PC-3 (cell line): ENCODE measurements around the gene LIPC. TPM values are rescaled to one million over a fixed set of nuclear protein-coding genes. Genes with fewer than 3 reads are reported as not detected.

ENCODE experiments used
- ATAC-seq: fragments of 200-7000 bp; cut with Tn5 transposase; 2 replicates; pipeline ENCODE4 v1.9.1; 2020; ENCODE audit warnings: mild to moderate bottlenecking, moderate library complexity
- BruUV-seq: library from RNA; stranded (reverse); fragments of 400-500 nt; replicated peaks from 2 replicates; lab custom pipeline; 2021; lab: Mats Ljungman, UMichigan
- CTCF ChIA-PET: fragments of 300-600 bp; sonication (Branson Sonifier 250); formaldehyde crosslinking; loops from one replicate; lab custom pipeline; 2022; ENCODE audit warnings: antibody characterized with exemption; lab: Charles Lee
- POLR2A ChIA-PET: fragments of 300-600 bp; sonication (Branson Sonifier 250); formaldehyde crosslinking; loops from one replicate; lab custom pipeline; 2022; ENCODE audit warnings: antibody characterized with exemption; ENCODE audit not compliant: unreplicated experiment; lab: Charles Lee
- DNase-seq: peaks from one replicate; pipeline ENCODE4 v3.0.0-alpha.2; 2015
- H2AFZ ChIP-seq: fragments of 300-600 bp; sonication (generic); 2 replicates; pipeline ENCODE4 v1.6.0; 2016; ENCODE audit warnings: antibody characterized with exemption, low read length
- H3F3A ChIP-seq: fragments of 300-600 bp; sonication (generic); one replicate; pipeline ENCODE4 v1.6.0; 2017; ENCODE audit warnings: antibody characterized with exemption, low read length, control low read depth, mild to moderate bottlenecking; ENCODE audit not compliant: unreplicated experiment
- H3K27ac ChIP-seq: fragments of 300-600 bp; sonication (generic); 2 replicates; pipeline ENCODE4 v1.5.1; 2016; ENCODE audit warnings: mild to moderate bottlenecking, low read length
- H3K27me3 ChIP-seq: fragments of 300-600 bp; sonication (generic); 2 replicates; pipeline ENCODE4 v1.6.1; 2016; ENCODE audit warnings: low read length, mixed read lengths
- H3K36me3 ChIP-seq: fragments of 300-600 bp; sonication (generic); 2 replicates; pipeline ENCODE4 v1.6.1; 2016; ENCODE audit warnings: low read depth, mixed run types, low read length, mixed read lengths
- H3K4me1 ChIP-seq: fragments of 300-600 bp; sonication (generic); 2 replicates; pipeline ENCODE4 v1.5.1; 2016; ENCODE audit warnings: low read length; ENCODE audit not compliant: insufficient read depth
- H3K4me2 ChIP-seq: fragments of 300-600 bp; sonication (generic); 2 replicates; pipeline ENCODE4 v1.6.0; 2016; ENCODE audit warnings: low read length
- H3K4me3 ChIP-seq: fragments of 300-600 bp; sonication (generic); 2 replicates; pipeline ENCODE4 v1.5.1; 2016; ENCODE audit warnings: mild to moderate bottlenecking, low read length, mixed read lengths
- H3K79me2 ChIP-seq: fragments of 300-600 bp; sonication (generic); 2 replicates; pipeline ENCODE4 v1.6.1; 2017; ENCODE audit warnings: low read length, mixed read lengths
- H3K9ac ChIP-seq: fragments of 300-600 bp; sonication (generic); 2 replicates; pipeline ENCODE4 v1.6.0; 2016; ENCODE audit warnings: mild to moderate bottlenecking, low read length
- H3K9me2 ChIP-seq: fragments of 300-600 bp; sonication (generic); replicated peaks from 2 replicates; pipeline ENCODE4 v1.6.1; 2016; ENCODE audit warnings: mixed run types, low read length, mixed read lengths
- H3K9me3 ChIP-seq: fragments of 300-600 bp; sonication (generic); 2 replicates; pipeline ENCODE4 v1.6.1; 2016; ENCODE audit warnings: low read length, mixed read lengths
- H4K20me1 ChIP-seq: fragments of 300-600 bp; sonication (generic); 2 replicates; pipeline ENCODE4 v1.6.1; 2016; ENCODE audit warnings: low read length, mixed read lengths
- EZH2 ChIP-seq: fragments of 300-600 bp; sonication (generic); IDR thresholded peaks from one replicate; pipeline ENCODE4 v1.6.1; 2017; ENCODE audit warnings: antibody characterized with exemption, mild to moderate bottlenecking, low read length; ENCODE audit not compliant: unreplicated experiment
- EZH2phosphoT487 ChIP-seq: fragments of 300-600 bp; sonication (generic); IDR thresholded peaks from 2 replicates; pipeline ENCODE4 v1.6.1; 2018; ENCODE audit warnings: mild to moderate bottlenecking, antibody characterized with exemption, low read length, borderline replicate concordance
- intact Hi-C: fragments of 100-400 bp; cut with micrococcal nuclease; formaldehyde crosslinking; loops from 2 replicates; pipeline ENCODE4 v1.9.0; 2023
- total RNA-seq: library from RNA; depleted of rRNA; stranded (reverse); fragments of >200 nt; gene quantifications from 2 replicates; pipeline ENCODE4 v1.2.3, GENCODE V29; 2014
- TF ChIP-seq, protein P1 (sequence below): fragments of 300-600 bp; sonication (generic); conservative IDR thresholded peaks from 2 replicates; pipeline ENCODE4 v1.5.1; 2017; ENCODE audit warnings: antibody characterized with exemption, low read depth, mild to moderate bottlenecking, low read length

The LIPC gene
- total RNA-seq, 1 experiment from 2014 or later: not detected

GRCh38 chr15:58562135-58562534, 130.3 kb downstream of the LIPC start:
- no peak overlapping the region for H3K4me3 ChIP-seq
- CTCF ChIA-PET: no interaction called here
- no peak overlapping the region for H2AFZ ChIP-seq
- no peaks in the 10 kb centered on the region for H3F3A ChIP-seq
- no peaks in the 10 kb centered on the region for H3K27me3 ChIP-seq
- DNase-seq: no peak
- intact Hi-C loops: no loop called here
- no TSS peak for BruUV-seq
- TF ChIP-seq, protein P1, sequence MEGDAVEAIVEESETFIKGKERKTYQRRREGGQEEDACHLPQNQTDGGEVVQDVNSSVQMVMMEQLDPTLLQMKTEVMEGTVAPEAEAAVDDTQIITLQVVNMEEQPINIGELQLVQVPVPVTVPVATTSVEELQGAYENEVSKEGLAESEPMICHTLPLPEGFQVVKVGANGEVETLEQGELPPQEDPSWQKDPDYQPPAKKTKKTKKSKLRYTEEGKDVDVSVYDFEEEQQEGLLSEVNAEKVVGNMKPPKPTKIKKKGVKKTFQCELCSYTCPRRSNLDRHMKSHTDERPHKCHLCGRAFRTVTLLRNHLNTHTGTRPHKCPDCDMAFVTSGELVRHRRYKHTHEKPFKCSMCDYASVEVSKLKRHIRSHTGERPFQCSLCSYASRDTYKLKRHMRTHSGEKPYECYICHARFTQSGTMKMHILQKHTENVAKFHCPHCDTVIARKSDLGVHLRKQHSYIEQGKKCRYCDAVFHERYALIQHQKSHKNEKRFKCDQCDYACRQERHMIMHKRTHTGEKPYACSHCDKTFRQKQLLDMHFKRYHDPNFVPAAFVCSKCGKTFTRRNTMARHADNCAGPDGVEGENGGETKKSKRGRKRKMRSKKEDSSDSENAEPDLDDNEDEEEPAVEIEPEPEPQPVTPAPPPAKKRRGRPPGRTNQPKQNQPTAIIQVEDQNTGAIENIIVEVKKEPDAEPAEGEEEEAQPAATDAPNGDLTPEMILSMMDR: no peak
- TF ChIP-seq EZH2 (no peak), EZH2phosphoT487 (no peak)
- no peaks in the 10 kb centered on the region for H3K36me3 ChIP-seq
- H4K20me1 ChIP-seq: no peaks in the 10 kb centered on the region
- H3K4me2 ChIP-seq: no peak overlapping the region
- no peaks in the 10 kb centered on the region for H3K79me2 ChIP-seq
- H3K9ac ChIP-seq: no peak overlapping the region
- POLR2A ChIA-PET: no interaction called here
- no peaks in the 10 kb centered on the region for H3K9me3 ChIP-seq
- H3K27ac ChIP-seq: no peak overlapping the region
- ATAC-seq: no peak
- H3K9me2 ChIP-seq: no peaks in the 10 kb centered on the region
- H3K4me1 ChIP-seq: no peaks in the 10 kb centered on the region

GRCh38 chr15:58564981-58565380, 133.2 kb downstream of the LIPC start:
- no peaks in the 10 kb centered on the region for H3K79me2 ChIP-seq
- no peak overlapping the region for H3K9ac ChIP-seq
- no peaks in the 10 kb centered on the region for H4K20me1 ChIP-seq
- no TSS peak for BruUV-seq
- no peaks in the 10 kb centered on the region for H3K9me2 ChIP-seq
- no peaks in the 10 kb centered on the region for H3K27me3 ChIP-seq
- H3K27ac ChIP-seq: no peak overlapping the region
- H3K4me1 ChIP-seq: no peaks in the 10 kb centered on the region
- ATAC-seq: no peak
- no peak overlapping the region for H3K4me3 ChIP-seq
- no peak for DNase-seq
- H3K4me2 ChIP-seq: no peak overlapping the region
- no peaks in the 10 kb centered on the region for H3K36me3 ChIP-seq
- intact Hi-C loops: no loop called here
- no peaks in the 10 kb centered on the region for H3K9me3 ChIP-seq
- CTCF ChIA-PET: no interaction called here
- POLR2A ChIA-PET: no interaction called here
- H2AFZ ChIP-seq: no peak overlapping the region
- TF ChIP-seq EZH2 (no peak), EZH2phosphoT487 (no peak)
- TF ChIP-seq, protein P1: no peak
- H3F3A ChIP-seq: no peaks in the 10 kb centered on the region

GRCh38 chr15:58565619-58566018, 133.8 kb downstream of the LIPC start:
- Histone ChIP-seq H3K9me3 (no peaks in the 10 kb centered on the region), H4K20me1 (no peaks in the 10 kb centered on the region), H3K4me1 (no peaks in the 10 kb centered on the region), H2AFZ (no peak overlapping the region), H3K27ac (no peak overlapping the region), H3K4me2 (no peak overlapping the region), H3K9ac (no peak overlapping the region), H3F3A (no peaks in the 10 kb centered on the region), H3K79me2 (no peaks in the 10 kb centered on the region), H3K9me2 (no peaks in the 10 kb centered on the region), H3K36me3 (no peaks in the 10 kb centered on the region), H3K4me3 (no peak overlapping the region), H3K27me3 (no peaks in the 10 kb centered on the region)
- TF ChIP-seq, protein P1: no peak
- no peak for ATAC-seq
- DNase-seq: no peak
- POLR2A ChIA-PET: no interaction called here
- CTCF ChIA-PET: no interaction called here
- intact Hi-C loops: no loop called here
- BruUV-seq: no TSS peak
